GDM1 (cell line): ENCODE results near the gene SLC25A17.
"Not testable (repeated sequence)": the region's sequence is repeated elsewhere in the genome, so short reads cannot be mapped to it uniquely, and the experiment has no call there.

Experiments
- DNase-seq: peaks from one replicate; lab custom pipeline; 2025; lab: John Stamatoyannopoulos, UW

The SLC25A17 gene

GRCh38 chr22:40819599-40820140 is 524 bp upstream of the SLC25A17 start:
- no peak for DNase-seq

DNA sequence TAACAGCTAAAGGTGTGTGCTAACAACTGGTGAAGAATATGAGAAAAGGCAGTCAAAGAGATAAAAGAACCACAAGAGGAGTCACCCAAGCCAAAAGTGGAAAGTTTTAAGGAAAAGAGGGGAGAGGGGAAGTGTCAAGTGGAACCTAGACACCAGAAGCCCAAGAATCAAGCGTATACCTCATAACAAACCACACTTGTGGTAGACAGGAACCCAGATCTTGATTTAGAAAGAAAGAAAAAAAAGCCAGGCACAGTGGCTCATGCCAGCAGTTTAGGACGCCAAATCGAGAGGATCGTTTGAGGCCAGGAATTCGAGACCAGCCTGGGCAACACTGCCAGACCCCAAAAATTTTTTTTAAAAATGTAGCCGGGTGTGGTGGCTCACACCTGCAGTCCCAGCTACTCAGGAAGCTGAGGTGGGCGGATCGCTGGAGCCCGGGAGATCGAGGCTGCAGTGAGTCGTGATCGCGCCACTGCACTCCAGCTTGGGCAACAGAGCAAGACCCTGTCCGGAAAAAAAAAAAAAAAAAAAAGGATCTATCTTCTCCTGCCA is 877 bp downstream of the SLC25A17 start:
- no peak for DNase-seq

- DNase-seq = no peak
Observed at GRCh38 chr22:40817737-40818136, 1.4 kb downstream of the SLC25A17 start.

DNA sequence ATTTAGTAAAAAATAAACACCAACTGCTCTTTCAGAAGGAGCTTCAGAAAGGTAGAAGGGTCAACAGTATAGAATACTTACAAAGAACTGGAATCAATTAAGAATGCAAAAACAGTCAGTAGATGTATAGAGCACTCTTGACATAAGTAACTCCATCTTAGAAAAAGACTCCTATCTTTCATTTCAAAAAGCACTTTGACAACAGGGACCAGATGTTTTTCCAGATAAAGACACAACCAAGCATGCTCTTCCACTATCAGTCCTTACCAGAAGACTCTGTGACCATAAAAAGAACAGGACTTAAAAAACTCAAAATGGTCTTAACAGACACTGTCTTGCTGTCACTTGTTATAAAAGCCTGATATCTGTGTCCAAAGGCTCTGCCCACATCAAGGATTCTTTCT is 5.2 kb downstream of the SLC25A17 start:
- no peak for DNase-seq

- DNase-seq = no peak
Observed at GRCh38 chr22:40808018-40808841, 10.9 kb downstream of the SLC25A17 start.

DNA sequence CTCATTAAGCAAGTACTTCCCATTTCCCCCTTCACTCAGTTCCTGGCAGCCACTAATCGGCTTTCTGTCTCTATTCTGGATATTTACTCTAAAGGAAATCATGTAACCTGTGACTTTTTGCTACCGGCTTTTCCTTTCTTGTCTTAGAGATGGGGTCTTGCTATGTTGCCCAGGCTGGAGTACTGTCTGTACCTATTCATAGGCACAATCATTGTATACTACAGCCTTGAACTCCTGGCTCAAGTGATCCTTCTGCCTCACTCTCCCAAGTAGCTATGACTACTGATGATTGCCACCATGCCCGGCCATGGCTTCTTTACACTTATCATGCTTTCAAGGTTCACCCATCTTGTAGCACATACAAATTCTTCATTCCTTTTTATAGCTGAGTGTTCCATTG is 12.4 kb downstream of the SLC25A17 start:
- DNase-seq = no peak

DNA sequence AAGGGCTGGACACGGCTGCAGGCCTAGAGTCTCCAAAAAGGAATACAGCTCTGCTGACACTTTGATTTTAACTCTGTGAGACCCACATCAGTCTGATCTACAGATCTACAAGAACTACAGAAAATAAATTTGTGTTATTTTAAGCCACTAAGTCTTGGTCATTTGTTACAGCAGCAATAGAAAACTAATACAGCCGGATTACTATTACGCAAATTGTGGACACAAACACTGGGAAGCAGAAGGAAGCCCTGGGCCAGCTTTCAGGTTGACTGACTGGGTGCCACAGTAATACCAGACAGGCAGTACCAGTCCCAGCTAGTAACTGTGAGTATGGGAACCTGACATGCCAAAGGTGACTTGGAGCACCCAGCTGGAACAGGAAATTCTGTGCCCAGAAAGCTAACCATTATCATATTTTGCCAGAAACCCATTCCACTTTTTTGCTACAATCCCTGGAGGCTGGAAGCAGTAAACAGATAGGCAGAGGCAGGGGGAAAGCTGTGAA is 13.4 kb downstream of the SLC25A17 start:
- DNase-seq = no peak

- no peak for DNase-seq
Observed at GRCh38 chr22:40805239-40805638, 13.9 kb downstream of the SLC25A17 start.

DNA sequence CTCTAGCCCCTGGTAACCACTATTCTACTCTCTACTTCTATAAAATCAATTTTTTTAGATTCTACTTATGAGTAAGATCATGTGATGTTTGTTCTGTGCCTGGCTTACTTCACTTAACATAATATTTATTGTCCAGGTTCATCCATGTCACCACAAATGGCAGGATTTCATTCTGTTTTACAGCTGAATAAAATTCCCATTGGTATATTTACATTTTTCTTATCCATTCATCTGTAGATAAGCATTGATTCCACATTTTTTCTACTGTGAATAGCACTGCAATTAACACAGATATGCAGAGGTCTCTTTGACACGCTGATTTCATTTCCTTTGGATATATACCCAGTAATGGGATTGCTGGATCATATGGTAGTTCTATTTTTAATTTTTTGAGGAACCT is 15.8 kb downstream of the SLC25A17 start:
- DNase-seq = no peak

DNA sequence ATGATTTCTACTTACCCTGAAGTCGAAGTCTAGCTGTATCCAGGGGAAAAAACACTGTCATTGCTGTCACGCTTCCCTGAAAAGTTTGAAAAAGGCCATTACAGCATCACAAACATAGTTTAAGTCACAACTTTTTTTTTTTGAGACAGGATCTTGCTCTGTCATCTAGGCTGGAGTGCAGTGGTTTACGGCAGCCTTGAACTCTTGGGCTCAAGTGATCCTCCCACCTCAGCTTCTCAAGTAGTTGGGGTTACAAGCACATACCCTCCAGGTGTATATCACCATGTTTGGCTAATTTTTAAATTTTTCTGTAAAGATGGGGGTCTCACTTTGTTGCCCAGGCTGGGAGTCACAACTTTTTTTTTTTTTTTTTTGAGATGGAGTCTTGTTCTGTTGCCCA is 20.1 kb downstream of the SLC25A17 start:
- DNase-seq = no peak

DNA sequence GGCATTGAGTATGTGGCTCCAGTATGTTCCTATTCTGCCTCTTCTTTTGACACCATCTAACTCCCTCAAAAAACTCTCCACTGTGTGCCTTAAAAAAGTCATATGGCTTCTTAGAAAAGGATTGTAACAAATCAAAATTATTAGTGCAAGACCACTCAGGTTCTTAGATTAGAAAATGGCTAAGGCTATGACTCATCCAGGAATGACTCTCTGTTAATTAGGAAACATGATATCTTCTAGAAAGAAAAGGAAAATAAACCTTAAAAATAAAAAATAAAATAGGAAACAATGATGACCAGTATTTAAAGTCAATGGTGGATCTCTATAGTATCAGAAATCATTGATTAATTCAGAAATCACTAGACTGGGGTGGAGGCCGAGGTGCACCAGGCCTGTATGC is 21.7 kb downstream of the SLC25A17 start:
- no peak for DNase-seq

DNA sequence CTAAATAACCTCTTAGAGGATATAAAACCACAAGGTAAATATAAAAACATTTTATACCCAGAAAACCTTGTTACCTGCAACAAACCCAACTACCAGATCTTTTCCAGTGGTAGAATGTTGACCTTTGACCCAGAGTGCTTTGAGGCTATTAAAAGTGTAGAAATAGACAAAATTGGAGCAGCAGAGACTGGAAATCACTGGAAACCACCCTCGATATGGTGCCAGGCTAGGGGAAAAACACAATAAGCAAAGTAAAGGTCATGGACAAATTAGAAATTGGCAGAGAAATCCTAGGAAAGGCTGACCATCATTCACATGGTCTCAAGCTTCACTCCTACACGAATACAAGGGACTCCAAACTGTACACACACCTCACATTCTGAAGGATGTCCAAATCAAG is 26.7 kb downstream of the SLC25A17 start:
- DNase-seq = no peak

GRCh38 chr22:40791241-40791640 is 27.9 kb downstream of the SLC25A17 start:
- DNase-seq = no peak

GRCh38 chr22:40789131-40789530 is 30.0 kb downstream of the SLC25A17 start:
- no peak for DNase-seq

GRCh38 chr22:40782521-40782920 is 36.6 kb downstream of the SLC25A17 start:
- no peak for DNase-seq

GRCh38 chr22:40781749-40782148 is 37.4 kb downstream of the SLC25A17 start:
- not testable (repeated sequence) for DNase-seq

DNA sequence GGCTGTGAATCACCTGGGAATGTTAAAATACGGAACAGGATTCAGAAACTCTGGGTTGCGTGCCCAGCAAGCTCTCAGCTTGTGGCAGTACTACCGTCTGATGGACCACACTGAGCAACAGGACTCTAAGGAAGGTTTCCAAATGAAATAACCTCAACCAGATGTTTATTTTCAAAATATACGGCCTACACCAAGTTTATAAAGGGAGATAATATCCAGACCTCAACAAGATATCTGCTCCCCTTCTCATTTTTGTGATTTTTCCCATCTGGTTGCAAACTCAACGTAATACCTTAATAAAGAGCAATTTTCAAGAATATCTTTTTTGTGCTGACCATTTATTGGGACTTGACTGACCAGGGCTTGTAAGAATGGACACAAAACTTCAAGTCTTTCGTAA is 49.4 kb downstream of the SLC25A17 start:
- no peak for DNase-seq

DNA sequence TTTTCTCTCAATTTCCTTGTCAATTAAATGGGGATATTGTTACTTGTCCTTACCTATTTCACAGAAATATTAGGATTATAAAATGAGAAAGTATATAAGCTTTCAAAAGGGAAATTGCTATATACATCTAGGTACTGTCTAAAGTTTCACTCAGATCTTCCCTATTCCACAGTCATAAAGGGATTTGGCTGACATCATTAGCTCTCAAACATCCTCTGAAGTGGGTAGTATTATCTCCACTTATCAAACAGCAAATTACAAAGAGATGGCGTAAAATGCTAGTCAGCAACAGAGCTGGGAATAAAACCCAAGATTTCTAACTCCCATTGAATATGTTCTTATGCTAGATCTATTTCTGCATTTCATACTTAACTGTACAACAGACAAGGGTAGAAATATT is 50.9 kb downstream of the SLC25A17 start:
- DNase-seq = no peak

DNA sequence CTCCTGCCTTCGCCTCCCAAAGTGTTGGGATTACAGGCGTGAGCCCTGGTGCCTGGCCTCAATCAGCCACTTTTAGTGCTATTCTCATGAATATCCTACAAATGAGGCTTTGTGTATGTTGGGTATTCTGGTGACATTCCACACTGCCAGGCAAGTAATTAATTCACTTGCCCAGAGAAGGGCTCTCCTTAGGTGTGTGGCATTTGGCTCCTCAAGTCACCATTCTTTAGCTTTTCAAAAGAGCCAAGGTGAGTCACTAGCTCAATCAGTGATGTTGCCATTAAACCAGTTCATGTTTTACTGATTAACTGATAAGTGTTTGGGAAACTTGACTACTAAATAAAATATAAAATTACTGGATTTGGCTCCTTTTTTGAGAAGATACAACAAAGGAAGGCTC is 52.2 kb downstream of the SLC25A17 start:
- DNase-seq = no peak

- DNase-seq = no peak
Observed at GRCh38 chr22:40764763-40765441, 54.2 kb downstream of the SLC25A17 start.

DNA sequence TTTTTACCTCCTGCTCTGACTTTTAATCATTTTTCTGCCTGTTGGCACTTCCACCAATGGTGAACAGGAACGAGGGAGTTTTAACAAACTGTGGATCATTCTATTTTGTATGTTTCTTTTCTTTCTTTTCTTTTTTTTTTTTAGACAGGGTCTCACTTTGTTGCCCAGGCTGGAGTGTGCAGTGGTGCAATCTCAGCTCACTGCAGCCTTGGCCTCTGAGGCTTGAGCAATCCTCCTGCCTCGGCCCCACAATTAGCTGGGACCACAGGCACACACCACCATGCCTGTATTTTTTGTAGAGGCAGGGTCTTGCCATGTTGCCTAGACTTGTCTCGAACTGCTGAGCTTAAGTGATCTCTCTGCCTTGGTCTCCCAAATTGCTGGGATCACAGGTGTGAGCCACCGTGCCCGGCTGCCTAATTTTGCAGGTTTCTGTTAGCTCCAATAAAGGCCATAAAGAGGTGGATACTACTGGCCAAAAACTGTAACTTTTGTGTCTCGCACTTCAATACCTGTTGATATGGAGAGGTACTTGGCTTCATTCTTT is 59.8 kb downstream of the SLC25A17 start:
- DNase-seq = no peak

GRCh38 chr22:40758851-40759250 is 60.3 kb downstream of the SLC25A17 start:
- DNase-seq = not testable (repeated sequence)
